Stimulated activated CD4-positive, alpha-beta T cell treated with anti-CD3 and anti-CD28 coated beads, TNF-alpha, amount 100 ng/mL, for 1 hour (primary cell): ENCODE measurements around the gene ZBTB47.
A peak's percentile ranks its signal among the peaks of the same experiment; 100 is the strongest.

Source experiments
- DNase-seq, 3 donors: peaks; one replicate each; pipeline ENCODE4 v3.0.0-alpha.2; 2020; ENCODE audit warnings: low read depth in 3 of 3, low spot score in 1 of 3

The ZBTB47 gene

DNA sequence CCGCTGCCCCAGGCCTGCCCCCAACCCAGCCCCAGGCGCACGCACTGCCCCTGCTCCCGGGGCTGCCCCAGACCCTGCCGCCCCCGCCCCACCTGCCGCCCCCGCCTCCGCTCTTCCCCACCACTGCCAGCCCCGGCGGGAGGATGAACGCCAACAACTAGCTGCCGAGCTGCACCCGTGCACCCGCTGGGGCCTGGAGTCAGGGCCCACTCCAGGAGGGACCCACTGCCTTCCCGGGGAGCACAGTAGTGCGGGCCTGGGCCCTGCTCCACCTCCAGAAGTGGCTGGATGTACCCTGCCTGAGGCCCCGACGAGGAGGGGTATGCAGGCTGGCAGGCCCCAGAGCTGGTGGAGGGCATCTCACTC, 10.9 kb downstream of the ZBTB47 start:
- DNase-seq: no peak

- DNase-seq: no peak
These were observed 11.8 kb downstream of the ZBTB47 start for GRCh38 chr3:42665050-42665878.

- no peak for DNase-seq
These were observed 12.5 kb downstream of the ZBTB47 start for GRCh38 chr3:42666022-42666421.

DNA sequence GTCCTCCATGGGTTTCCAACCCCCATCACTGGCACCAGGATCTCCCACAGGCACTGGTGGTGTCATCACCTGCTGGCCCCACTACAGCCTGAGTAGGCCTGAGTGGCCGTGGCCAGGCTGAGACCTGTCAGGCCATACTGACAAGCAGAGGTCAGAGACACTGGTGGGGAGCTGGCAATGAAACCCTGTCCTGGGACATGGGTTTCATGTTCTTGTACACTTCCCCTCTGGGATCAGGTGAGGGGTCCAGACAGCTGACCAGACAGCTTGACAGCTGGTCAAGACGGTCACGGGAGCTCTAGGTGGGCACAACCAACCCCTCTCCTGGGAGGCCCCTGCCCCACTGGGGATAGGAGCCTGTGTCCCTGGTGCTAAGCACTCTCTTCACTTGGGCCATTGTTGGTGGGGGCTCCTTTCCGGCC, 13.1 kb downstream of the ZBTB47 start:
- no peak for DNase-seq

DNA sequence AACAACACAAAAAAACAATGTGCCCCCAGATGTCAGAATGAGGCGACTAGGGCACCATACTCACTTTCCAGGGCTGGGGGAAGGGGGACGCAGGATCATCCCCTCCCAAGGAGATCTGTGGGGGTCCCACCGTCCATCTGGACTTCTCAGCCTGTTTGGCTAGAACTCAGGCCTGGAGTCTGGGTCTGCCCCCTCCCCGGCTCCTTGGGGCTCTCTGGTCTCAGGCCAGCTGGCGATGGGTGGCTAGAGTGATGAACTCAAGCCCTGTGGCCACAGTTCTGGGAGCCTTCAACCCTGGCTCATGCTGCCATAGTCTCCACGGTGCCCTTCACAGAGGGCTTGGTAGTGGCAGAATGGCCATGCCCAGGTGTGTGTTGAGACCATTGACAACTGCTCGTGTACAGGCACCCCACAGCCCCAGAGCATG, 13.6 kb downstream of the ZBTB47 start:
- DNase-seq: no peak

- no peak for DNase-seq
These were observed 14.3 kb downstream of the ZBTB47 start for GRCh38 chr3:42667523-42668412.

DNA sequence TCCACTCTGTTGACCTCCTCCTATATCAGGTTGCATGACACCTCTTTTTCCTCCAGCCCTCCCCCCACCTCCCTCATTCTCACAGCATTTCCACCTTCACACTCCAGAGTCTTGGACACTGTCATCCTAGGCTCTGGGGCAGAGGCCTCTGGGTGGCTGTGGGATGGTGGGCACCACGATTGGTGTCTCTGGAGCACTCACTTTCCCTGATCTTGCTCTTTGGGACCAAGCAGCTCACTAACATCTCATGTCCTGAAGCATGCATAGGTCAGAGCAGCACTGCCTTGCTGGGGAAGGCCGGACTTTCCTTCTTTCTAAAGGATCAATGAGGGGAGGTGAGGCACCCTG, 14.9 kb downstream of the ZBTB47 start:
- DNase-seq: no peak

DNA sequence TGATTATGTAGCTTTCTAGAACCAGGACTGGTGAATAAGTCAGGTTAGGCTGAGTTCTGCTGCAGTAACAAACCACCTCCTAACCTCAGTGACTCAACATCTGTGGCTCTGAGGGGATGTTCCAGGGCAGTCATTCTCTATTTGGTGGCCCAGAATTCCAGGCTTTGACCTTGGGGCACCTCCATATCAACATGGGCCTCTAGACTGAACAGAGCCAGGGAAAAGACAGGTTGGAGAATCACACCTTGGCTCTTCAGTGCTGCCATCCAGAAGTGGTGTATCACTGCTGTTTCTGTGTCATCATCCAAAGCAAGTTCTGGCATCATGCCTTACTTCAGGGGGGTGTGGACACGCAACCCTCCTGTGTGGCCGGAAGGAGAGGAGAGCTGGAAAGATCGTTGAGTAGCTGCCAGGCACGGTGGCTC, 15.3 kb downstream of the ZBTB47 start:
- no peak for DNase-seq

DNA sequence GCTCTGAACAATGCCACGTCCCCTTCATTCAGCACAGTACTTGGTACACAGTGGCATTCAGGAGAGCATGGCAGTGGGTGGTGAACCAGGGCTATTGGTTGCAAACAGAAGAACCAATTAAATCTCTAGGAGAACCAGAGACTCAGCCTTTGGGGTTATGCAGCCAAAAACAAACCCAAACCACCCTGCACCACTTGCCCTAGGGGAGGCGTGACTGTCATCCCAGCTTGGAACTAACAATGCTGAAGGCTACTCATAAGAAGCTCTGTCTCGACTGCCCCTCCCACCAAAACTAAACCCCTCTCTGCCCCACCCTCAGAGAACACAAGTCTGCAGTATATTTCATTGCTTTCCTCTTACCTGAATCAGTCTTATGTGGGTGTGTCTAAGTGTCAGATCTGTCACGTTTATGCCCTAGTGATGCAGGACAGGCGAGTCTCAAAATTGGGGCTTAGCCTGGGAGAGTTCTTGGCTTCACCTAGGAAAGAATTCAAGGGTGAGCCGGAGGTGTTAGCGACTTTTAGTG, 16.6 kb downstream of the ZBTB47 start:
- no peak for DNase-seq

GRCh38 chr3:42670670-42671069, 17.2 kb downstream of the ZBTB47 start:
- DNase-seq: no peak

- no peak for DNase-seq
These were observed 19.0 kb downstream of the ZBTB47 start for GRCh38 chr3:42672515-42672914.

DNA sequence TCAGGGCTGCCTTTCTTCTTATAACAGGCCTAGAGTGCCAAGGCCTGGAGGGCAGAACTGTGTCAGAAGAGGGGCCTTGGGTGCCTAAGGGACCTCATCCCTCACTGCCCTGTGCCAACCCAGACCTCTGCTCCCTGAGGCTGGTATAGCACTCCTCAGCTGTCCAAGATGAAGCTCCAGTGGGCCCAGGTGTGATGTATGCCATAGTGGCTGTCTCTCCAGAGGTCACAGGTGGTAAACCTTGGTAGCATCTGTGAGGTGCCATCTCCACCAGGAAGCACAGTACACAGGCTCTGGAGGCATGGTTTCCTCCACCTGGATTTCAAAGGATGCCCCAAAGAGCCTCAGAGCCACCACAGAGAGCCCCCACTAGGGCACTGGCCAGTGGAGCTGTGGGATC, 19.6 kb downstream of the ZBTB47 start:
- DNase-seq: no peak

DNA sequence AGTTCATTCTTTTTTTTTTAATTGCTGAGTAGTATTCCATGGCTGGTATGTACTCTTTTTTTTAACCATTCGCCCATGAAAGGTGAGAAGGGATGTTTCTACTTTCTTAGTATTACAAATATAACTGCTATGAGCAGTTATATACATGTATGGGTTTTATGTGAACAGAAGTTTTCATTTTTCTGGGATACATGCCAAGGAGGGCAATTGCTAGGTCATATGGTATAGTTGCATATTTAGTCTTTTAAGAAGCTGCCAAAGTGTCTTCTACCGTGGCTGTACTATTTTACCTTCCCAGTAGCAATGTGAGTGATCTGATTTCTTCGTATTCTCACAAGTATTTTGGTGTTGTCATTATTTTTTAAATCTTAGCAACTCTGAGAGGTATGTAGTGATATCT, 20.6 kb downstream of the ZBTB47 start:
- DNase-seq: no peak

GRCh38 chr3:42675909-42676308, 22.4 kb downstream of the ZBTB47 start:
- DNase-seq: no peak

DNA sequence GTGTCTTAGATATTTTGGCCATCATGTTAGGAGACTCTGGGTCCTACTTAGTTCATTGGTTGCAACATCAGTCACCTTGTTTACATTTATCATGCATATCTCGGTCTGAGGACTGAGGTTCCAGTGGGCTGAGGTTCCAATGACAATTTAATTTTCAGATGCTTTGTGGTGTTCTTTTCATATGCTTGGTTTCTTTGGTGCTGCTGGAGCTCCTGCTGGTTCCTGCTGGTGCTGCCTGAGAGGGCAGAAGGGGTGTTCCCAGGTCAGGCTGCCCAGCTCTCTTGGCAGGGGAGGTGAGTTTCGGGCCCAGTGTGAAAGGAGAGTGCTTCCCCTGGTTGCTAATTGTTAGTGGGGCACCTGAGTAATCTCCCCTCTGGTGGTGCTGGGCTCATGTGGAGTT, 24.9 kb downstream of the ZBTB47 start:
- DNase-seq: no peak

DNA sequence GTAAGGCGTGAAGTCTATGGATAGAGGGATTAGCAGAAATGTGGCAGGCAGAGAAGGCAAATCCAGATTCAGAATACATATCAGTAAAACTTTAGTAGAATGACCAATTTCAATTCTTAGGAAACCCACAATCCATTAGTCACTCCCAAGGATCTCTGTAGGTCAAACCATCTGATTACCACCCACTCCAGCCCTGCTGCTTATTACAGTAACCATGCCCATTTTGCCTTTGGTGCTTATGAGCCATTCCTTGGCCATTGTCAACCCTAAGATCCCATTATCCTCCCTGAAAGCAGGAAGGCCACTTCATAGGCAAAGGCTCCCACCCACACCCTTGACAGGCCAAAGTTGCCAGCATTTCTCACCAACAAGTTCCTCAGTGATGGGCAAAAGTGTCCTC, 26.8 kb downstream of the ZBTB47 start:
- no peak for DNase-seq

GRCh38 chr3:42680806-42681205, 27.3 kb downstream of the ZBTB47 start:
- DNase-seq: no peak

- no peak for DNase-seq
These were observed 28.0 kb downstream of the ZBTB47 start for GRCh38 chr3:42681361-42682038.

- DNase-seq: no peak
These were observed 29.0 kb downstream of the ZBTB47 start for GRCh38 chr3:42682301-42683070.

DNA sequence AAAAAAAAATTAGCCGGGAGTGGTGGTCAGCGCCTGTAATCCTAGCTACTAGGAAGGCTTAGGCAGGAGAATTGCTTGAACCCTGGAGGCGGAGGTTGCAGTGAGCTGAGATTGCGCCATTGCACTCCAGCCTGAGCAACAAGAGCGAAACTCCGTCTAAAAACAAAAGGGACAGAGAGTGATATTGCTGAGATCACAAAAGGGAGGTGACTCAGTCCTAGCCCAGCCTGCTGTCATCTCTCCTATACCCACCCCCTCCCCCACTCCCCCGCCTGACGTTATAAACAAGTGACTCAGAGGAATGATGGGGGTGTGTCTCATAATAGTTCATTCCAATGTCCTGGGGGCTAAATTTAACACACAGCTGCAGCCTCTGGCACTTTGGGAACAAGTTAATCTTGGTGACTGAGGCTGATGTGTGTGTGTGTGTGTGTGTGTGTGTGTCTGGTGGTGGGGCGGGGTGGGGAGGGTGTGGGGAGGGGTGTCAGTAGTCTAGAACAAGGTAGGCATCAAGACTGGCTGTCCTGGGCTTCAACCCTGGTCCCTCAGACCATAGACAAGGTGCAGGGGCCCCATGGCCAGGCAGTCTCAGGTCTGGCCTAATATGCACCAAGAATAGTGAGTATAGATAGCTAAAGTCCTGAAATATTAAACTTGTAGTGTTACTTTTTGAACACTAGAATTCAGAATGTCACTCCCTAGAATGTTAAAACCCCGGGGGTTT, 30.5 kb downstream of the ZBTB47 start:
- DNase-seq: peak in 1 of 3 donors; percentile 14
